Activated effector memory CD4-positive, alpha-beta T cell treated with anti-CD3 and anti-CD28 coated beads, Interleukin-2, amount 50 U/mL, for 16 hours (primary cell): Measurements from ENCODE around the gene MADCAM1.
"Not testable (repeated sequence)": the region's sequence is repeated elsewhere in the genome, so short reads cannot be mapped to it uniquely, and the experiment has no call there.

Experiments
- DNase-seq: peaks from one replicate; pipeline ENCODE4 v3.0.0-alpha.2; 2020

Gene MADCAM1

DNA sequence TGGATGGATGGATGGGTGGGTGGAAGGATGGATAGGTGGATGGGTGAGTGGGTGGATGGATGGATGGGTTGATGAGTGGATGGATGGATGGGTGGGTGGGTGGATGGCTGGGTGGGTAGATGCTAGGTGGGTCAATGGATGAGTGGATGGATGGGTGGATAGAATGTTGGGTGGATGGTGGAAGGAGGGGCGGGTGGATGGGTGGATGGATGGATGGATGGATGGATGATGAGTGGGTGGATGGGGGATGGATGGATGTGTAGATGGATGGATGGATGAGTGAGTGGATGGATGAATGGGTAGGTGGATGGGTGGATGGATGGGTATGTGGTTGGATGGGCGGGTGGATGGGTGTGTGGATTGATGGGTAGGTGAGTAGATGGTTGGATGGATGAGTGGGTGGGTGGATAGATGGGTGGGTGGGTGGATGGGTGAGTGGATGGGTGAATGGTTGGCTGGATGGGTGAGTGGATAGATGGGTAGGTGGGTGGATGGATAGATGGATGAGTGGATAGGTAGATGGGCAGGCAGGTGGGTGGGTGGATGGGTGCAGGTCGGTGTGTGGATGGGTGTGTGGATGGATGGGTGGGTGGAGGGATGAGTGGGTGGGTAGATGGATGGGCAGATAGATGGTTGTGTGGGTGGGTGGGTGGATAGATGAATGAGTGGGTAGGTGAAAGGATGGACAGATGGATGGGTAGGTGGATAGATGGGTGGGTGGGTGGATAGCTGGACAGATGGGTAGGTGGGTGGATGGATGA is 31.1 kb upstream of the MADCAM1 start:
- no peak for DNase-seq

DNA sequence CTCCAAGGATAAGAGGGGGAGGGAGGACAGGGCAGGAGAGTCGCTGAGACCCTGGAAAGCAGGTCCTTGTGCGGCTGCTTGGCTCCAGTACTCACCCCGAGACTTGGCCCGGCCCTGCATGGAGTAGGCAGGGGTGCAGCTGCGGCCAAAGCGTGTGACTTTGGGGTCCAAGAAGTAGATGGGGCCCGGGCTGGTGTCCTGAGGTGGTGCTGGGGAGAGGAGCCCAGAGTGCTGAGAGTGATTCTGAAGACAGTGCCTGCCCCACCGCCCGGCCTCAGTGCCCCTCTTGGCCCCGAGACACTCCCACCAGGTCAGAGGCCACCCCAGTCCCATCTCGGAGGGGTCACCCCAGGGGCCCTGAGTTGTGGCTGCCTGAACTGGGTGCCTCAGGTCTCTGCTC is 28.7 kb upstream of the MADCAM1 start:
- no peak for DNase-seq

DNA sequence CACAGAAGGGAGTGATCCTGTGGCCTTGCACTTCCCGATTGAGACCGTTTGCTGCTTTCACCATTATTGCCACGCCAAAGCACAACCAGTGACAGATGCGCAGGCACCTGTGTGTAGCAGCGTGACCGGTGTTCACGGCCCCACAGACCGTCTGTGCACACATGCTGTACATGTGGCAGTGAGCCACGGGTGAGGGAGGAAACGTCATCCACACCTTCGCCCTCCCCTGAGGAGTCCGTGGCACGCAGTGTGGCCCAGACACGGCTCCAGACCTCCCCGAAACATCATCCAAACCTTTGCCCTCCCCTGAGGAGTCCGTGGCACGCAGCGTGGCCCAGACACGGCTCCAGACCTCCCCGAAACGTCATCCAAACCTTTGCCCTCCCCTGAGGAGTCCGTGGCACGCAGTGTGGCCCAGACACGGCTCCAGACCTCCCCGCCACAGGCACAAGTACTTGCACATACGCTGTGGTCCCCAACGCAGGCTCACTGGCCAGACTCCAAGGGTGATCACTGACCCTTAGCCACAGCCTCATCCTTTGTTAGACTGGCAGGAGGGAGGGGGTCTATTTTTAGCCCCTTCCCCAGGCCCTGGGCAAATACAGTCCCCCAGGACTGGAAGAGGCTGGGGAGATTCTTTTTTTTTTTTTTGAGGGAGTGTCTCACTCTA is 27.6 kb upstream of the MADCAM1 start:
- DNase-seq = no peak

GRCh38 chr19:469833-470232 is 26.5 kb upstream of the MADCAM1 start:
- no peak for DNase-seq

DNA sequence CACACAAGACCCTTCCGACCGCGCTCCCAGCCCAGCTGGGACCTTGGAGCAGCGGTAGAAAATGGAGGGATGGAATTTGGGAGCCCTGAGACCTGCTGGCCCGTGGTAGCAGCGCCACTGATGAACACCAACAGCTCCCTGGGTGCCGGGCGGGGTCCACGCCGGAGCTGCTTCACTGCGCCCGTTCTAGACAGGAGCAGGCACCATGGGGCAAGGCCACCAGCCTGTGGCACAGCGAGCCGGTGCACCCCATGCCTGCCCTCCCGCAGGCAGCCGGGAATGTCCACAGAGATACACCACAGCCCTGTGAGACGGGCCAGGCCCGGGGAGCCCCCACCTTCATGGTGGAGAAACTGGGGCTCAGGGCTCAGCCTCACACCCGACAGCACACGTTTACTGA is 25.6 kb upstream of the MADCAM1 start:
- no peak for DNase-seq

DNA sequence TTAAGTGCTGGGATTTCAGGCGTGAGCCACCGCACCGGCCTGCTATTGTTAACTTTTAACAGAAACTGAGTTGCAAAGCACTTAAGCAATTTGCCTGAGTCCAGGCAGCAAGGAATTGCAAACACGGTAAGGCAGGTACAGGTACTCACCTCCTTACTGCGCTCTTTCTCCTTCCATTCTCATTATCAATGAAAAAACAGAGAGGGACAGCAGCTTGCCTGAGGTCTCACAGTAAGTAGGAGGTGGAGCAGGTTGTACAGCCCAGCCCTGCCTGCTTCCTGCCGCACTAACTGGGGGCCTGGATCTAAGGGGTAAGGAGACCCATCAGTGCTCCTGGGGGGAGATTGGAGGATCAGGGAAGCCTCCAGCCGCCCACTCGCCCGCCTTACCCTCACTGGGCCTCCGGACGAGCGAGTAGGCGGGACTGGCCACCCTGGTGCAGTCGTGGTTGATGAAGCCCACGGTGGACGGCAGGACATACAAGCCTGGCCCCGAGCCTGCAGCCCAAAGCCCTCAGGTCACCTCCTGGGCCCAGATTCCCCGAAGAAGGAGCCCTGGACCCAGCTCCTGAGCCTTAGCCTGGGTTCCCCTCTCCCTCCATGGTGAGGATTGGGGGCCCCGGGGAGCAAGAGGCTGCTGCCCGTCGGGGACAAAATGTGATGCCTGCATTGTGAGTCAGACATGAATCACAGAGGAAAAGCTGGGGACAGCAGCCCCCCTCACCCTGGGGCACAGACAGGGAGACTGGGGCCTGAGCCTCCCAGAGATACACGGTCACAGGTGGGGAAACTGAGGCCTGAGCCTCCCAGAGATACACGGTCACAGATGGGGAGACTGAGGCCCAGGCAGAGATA is 24.1 kb upstream of the MADCAM1 start:
- peak; percentile 37 for DNase-seq

DNA sequence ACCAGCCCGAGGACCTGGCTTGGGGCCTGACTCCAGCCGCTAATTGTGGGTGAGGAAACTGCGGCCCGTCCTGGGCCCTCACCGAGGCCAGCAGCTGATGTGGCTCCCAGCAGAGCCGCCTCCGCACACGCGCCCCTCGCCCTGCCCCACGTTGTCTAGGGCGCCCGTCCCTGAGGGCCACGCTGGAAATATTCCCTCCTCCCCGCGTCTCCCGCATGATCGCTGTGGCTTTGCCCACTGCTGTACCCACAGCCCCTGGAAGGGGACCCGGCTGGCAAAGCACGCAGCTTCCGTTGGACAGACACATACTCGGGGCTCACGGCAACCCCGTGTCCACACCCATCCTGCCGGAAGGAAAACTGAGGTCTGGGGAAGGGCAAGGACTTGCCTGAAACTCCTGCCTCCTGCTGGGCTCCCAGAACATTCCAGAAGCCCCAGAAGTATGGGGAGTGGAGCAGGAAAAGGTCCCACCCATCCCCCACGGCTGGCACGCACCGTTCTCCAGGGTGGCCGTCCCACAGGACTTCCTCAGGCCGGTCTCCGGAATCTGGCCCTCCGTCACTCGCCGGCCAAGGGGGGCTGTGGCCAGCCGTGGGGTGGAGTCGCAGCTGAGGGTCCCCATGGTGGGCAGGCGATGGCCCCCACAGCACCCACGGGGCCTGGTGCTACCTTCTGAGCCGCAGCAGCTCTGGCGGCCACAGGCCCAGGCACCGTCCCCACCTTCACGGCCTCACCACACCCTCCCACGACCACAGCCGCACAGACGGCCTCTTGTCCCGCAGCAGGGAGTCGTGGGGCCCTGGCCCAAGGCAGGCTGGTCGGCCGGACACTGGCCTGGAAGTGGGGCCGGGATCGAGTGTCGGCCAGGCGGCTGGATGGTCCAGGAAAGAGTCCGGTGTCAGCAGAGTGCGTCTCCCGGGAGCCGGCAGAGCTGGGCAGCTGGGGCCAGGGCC is 21.9 kb upstream of the MADCAM1 start:
- peak; percentile 61 for DNase-seq

DNA sequence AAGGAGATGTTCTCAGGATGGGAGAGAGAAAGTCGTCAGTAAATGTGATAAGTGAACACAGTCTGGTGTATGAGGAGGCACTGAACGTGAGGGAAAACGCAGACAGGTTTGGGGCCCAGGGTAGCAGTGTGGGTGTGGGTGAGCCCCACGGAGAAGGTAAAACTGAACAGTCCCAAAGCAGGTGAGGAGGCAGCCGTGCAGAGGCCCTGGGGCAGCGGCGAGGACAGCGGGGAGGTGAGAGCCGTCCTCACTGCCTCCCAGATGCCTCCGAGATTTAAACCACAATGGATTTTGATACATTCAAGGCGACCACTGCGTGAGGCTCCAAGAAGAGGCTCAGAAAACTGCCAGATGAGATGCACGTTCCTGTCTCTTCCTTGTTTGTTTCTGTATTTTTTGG is 20.9 kb upstream of the MADCAM1 start:
- no peak for DNase-seq

DNA sequence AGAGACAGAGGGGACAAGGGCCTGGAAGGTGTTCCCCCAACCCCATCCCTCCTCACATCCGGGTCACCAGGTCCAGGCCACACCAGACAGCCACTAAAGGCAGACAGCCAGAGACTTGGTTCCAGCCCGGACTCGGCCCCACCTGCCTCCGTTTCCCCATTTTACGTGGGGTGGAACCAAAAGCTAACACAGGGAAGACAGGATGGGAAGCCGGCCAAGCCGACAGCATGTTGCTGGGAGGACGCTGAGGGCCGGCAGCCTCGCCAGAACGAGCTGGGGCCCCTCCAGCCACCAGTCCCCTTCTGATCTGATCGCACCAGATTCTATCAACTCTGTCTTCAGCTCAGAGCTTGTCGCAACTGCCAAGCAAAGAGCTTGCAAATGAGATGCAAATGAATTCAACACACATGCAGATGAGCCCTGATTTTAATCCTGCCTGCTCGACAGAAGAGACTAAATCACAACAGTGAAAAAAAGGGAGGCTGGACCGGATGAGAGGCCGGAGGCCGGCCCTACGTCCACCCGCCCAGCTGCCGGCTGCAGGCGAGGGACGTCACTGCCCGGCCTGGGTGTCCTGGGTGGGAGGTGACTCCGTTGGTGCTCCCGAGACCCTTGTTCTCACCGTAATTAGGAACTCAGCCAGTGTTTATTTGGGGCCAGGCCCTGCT is 17.9 kb upstream of the MADCAM1 start:
- DNase-seq = no peak

DNA sequence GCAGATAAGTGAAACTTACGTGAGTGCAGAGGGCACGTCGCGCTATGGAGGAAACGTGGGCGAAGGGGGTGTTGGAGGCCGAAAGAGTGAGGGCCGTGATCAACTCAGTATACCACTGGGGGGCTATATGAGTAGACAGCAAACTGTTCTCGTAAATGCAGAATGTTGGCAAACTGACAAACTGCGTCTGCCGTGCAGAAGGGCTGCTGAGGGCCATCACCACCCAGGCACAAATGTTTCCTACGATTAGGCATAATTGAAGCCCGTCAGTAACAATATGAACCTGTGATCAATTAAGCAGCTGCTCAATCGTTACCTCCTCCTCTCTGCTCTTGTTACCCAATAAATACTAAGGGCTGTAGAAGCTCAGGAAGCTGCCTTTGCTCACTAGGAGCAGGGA is 17.3 kb upstream of the MADCAM1 start:
- no peak for DNase-seq

DNA sequence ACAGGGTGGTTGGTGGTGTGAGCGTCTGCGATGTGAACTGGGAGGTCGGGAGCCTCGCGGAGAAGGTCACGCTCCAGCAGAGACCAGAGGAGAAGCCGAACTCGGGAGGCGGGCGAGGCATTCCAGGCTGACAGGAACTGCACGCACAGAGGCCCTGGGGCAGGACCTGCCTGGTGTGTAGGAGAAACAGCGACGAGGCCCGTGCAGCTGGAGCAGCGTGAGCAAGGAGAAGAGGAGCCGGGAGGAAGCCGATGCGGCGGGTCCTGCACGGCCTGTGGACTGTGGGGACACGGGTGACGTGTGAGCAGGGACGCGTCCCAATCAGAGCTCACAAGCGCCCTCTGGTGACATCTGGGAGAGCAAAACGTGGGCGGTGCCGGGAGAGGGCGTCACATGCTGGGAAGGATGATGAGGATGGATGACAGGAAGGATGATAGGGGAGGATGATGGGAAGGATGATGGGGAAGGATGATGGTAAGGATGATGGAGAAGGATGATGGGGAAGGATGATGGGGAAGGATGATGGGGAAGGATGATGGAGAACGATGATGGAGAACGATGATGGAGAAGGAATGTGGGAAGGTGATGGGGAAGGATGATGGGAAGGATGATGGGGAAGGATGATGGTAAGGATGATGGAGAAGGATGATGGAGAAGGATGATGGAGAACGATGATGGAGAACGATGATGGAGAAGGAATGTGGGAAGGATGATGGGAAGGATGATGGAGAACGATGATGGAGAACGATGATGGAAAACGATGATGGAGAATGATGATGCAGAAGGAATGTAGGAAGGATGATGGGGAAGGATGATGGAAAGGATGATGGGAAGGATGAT is 16.1 kb upstream of the MADCAM1 start:
- DNase-seq = peak; percentile 75

- not testable (repeated sequence) for DNase-seq
Measured at GRCh38 chr19:481100-481499, 15.2 kb upstream of the MADCAM1 start.

GRCh38 chr19:482186-483041 is 13.9 kb upstream of the MADCAM1 start:
- DNase-seq = no peak

- no peak for DNase-seq
Measured at GRCh38 chr19:483332-484072, 12.8 kb upstream of the MADCAM1 start.

DNA sequence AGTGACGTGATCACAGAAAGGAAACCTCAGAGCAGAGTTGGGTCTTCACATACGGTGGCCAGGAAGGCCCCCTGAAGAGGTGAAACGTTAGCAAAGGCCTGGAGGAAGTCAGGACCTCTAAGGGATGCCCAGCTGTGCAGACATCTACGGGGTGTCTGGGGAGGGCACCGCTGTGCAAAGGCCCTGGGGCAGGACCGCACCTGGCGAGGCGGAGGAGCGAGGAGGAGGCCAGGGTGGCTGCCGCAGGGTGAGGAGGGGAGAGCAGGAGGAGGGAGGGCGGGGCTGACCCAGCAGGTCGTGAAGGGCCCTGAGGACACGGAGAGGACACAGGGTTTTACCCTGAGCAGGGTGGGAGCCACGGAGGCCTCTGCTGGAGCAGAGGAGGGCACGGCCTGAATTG is 11.8 kb upstream of the MADCAM1 start:
- DNase-seq = no peak

- DNase-seq = no peak
Measured at GRCh38 chr19:485077-485476, 11.2 kb upstream of the MADCAM1 start.

DNA sequence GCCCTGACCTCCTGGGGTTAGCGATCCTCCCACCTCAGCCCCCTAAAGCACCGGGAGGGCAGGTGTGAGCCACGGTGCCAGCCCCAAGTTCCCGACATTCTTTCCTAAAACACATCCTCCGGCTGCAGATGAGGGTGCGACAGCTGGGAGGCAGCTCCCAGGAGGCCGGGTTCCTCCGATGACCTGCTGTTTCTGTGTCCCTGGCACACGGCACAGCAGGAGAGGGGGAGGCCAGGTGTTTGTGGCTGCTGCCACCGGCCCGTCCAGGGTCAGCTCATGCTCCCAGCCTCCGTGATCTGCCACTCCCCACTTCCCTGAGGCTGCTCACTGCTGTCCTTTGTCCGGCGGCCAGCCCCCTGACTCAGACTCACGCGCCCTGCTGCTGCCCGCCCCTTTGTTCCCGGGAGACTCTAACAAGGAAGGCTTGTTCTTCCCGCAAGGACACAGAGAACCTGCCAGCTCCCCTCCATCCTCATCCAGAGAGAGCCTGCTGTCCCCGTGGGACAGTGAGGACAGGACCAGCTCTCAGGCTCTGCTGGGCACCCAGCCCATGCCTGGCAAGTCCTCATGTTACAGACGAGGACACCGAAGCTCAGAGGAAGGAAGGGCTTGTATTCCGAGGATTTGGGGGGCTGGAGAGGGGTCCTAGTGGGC is 10.6 kb upstream of the MADCAM1 start:
- DNase-seq = no peak
